Prostate gland (tissue), 2 donors: ENCODE measurements around the gene CTTNBP2NL.

Source experiments
- CTCF ChIP-seq, 4 experiments: fragments of 200-600 bp in 2 of 4; fragments of 450-650 bp in 2 of 4; sonication (generic) in 2 of 4; IDR thresholded peaks; 1 replicate in 3 of 4; 2 replicates in 1 of 4; pipeline ENCODE4 v1.5.1; 2016 to 2019; ENCODE audit warnings: antibody characterized with exemption in 4 of 4, mild to moderate bottlenecking in 2 of 4, moderate library complexity in 2 of 4
- POLR2A ChIP-seq: fragments of 450-650 bp; IDR thresholded peaks from one replicate; pipeline ENCODE4 v1.6.1; 2016; ENCODE audit warnings: antibody characterized with exemption, mild to moderate bottlenecking

GRCh38 chr1:112496290-112496689 is 100.3 kb downstream of the CTTNBP2NL start:
- TF ChIP-seq CTCF (IDR thresholded peaks at IDR 0.05) = no peak
- no peak for TF ChIP-seq POLR2A
